HL-60 (cell line): ENCODE results near the gene LAMA3.

Experiments
- GABPA ChIP-seq: IDR thresholded peaks from 2 replicates; pipeline ENCODE4 v1.6.1; 2012; ENCODE audit warnings: low read depth
- TF ChIP-seq, protein P1 (sequence below): IDR thresholded peaks from one replicate; pipeline ENCODE4 v1.5.1; 2011; ENCODE audit warnings: low read length, control low read depth, inconsistent platforms; ENCODE audit not compliant: insufficient read depth

DNA sequence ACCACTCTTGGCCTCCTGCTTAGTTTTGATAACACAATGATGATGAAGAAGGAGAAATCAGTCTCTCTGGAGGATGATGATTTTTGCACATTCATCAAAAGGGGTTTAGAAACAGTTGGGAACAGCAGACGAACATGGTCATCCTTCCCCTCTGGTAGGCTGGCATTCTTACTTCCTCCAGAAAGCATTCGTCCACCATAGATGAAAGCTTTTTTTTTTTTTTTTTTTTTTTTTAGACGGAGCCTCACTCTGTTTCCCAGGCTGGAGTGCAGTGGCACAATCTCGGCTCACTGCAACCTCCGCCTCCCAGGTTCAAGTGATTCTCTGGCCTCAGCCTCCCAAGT, 281.8 kb downstream of the LAMA3 start:
- TF ChIP-seq GABPA: no peak
- TF ChIP-seq, protein P1, sequence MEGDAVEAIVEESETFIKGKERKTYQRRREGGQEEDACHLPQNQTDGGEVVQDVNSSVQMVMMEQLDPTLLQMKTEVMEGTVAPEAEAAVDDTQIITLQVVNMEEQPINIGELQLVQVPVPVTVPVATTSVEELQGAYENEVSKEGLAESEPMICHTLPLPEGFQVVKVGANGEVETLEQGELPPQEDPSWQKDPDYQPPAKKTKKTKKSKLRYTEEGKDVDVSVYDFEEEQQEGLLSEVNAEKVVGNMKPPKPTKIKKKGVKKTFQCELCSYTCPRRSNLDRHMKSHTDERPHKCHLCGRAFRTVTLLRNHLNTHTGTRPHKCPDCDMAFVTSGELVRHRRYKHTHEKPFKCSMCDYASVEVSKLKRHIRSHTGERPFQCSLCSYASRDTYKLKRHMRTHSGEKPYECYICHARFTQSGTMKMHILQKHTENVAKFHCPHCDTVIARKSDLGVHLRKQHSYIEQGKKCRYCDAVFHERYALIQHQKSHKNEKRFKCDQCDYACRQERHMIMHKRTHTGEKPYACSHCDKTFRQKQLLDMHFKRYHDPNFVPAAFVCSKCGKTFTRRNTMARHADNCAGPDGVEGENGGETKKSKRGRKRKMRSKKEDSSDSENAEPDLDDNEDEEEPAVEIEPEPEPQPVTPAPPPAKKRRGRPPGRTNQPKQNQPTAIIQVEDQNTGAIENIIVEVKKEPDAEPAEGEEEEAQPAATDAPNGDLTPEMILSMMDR: no peak
